ENCODE data around the gene RFWD3. TPM values are rescaled to one million over a fixed set of nuclear protein-coding genes. Genes with fewer than 3 reads are reported as not detected.
"Not testable (repeated sequence)": the region's sequence is repeated elsewhere in the genome, so short reads cannot be mapped to it uniquely, and the experiment has no call there.

RFWD3 gene
- total and polyA plus RNA-seq, 12 donors, result 1.8 to 10.2 (median 5.6) TPM

DNA sequence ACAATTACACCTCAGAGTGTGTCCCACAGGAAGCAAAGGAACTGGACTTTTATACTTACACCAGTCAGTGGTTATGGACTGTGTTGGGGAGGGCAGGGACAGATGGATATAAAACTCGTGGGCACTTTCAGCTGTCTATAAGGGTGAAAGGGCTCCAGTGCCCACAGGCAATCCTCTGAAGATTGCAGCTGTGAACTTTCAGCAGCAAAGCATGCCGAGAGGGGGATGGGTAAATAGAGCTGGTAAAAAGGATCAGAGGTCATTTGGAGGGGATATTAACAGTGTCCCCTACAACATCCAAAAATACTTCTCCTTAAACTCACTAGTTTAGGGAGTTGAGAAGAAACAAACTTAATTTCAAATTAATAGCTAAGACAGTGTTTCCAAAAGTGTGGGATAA, 13.3 kb upstream of the RFWD3 start:
- Histone ChIP-seq H3K4me3 (no peak overlapping the region), H3K9me3 (no peaks in the 10 kb centered on the region), H3K27ac (no peak overlapping the region), H3K27me3 (no peaks in the 10 kb centered on the region), H3K36me3 (peaks cover 0 to 100% (median 12%) of the 10 kb centered on the region in 9 donors), H3K4me1 (peaks cover 0 to 5% (median 0%) of the 10 kb centered on the region in 9 donors)
- 36 to 47% methylated on average over 2 of the region's 2 CpGs for WGBS, 2 donors
- intact Hi-C loops (cut with DNase I), result no loop called here
- TF ChIP-seq CTCF (IDR thresholded peaks at IDR 0.05), result no peak
- DNase-seq, result no peak
- no peak for ATAC-seq

DNA sequence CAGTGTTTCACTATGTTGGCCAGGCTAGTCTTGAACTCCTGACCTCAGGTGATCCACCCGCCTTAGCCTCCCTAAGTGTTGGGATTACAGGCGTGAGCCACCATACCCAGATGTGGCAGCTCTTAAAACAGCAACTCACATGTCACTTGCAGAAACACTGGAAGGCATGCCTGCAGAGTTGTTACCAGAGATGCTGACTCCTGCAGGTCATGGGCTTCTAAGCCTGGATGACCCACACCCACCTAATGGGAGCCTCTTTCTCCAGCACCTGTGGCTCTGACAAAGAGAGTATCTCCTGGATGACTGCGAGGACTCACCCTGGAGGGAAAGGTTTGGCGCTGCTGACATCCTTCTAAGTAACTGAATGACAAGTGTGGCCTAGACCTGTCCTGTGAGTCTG, 11.2 kb upstream of the RFWD3 start:
- no peak for TF ChIP-seq CTCF (IDR thresholded peaks at IDR 0.05)
- H3K27ac ChIP-seq, result no peak overlapping the region
- no peaks in the 10 kb centered on the region for H3K4me1 ChIP-seq
- no peak for ATAC-seq
- WGBS, 2 donors, result 95 to 97% methylated on average over 4 of the region's 4 CpGs
- no peak for DNase-seq
- no peaks in the 10 kb centered on the region for H3K27me3 ChIP-seq
- H3K36me3 ChIP-seq, result peaks cover 0 to 100% (median 12%) of the 10 kb centered on the region in 9 donors
- intact Hi-C loops (cut with DNase I), result no loop called here
- no peaks in the 10 kb centered on the region for H3K9me3 ChIP-seq
- H3K4me3 ChIP-seq, result no peak overlapping the region

DNA sequence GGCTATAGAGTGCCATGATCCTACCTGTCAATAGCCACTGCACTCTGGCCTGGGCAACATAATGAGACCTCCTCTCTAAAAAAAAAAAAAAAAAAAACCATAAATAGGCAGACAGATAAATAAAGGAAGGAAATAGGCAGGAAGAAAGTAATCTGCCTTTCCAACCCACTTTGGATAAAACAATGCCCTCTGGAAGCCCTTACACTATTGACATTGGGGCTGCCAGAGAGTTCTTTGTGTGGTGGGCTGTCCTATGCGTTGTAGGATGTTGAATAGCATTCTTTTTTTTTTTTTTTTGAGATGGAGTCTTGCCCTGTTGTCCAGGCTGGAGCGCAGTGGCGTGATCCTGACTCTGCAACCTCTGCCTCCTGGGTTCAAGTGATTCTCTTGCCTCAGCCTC, 7.2 kb upstream of the RFWD3 start:
- Histone ChIP-seq H3K4me1 (no peaks in the 10 kb centered on the region), H3K9me3 (no peaks in the 10 kb centered on the region), H3K27me3 (no peaks in the 10 kb centered on the region), H3K36me3 (peaks cover 0 to 77% (median 8%) of the 10 kb centered on the region in 9 donors), H3K4me3 (no peak overlapping the region), H3K27ac (no peak overlapping the region)
- no peak for ATAC-seq
- intact Hi-C loops (cut with DNase I), result no loop called here
- no peak for DNase-seq
- 76 to 79% methylated on average over 3 of the region's 3 CpGs for WGBS, 2 donors
- no peak for TF ChIP-seq CTCF (IDR thresholded peaks at IDR 0.05)

DNA sequence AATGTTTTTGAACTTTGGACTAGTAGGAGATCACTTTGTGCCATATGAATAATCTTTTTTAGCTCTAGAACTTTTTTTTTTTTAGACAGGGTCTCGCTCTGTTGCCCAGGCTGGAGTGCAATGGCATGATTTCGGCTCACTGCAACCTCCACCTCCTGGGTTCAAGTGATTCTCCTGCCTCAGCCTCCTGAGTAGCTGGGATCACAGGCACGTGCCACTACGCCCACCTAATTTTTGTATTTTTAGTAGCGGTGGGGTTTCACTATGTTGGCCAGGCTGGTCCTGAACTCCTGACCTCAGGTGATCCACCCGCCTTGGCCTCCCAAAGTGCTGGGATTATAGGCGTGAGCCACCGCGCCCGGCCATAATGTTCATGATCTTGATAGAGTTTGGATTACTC, 2.2 kb upstream of the RFWD3 start:
- intact Hi-C loops (cut with DNase I); H3K27ac ChIP-seq; DNase-seq; H3K4me3 ChIP-seq; H3K27me3 ChIP-seq; H3K9me3 ChIP-seq; ATAC-seq: not testable (repeated sequence)
- 98 to 99% methylated on average over 10 of the region's 10 CpGs for WGBS, 2 donors
- peaks cover 0 to 44% (median 7%) of the 10 kb centered on the region in 9 donors for H3K36me3 ChIP-seq
- H3K4me1 ChIP-seq, result peaks cover 0 to 20% (median 12%) of the 10 kb centered on the region in 9 donors

DNA sequence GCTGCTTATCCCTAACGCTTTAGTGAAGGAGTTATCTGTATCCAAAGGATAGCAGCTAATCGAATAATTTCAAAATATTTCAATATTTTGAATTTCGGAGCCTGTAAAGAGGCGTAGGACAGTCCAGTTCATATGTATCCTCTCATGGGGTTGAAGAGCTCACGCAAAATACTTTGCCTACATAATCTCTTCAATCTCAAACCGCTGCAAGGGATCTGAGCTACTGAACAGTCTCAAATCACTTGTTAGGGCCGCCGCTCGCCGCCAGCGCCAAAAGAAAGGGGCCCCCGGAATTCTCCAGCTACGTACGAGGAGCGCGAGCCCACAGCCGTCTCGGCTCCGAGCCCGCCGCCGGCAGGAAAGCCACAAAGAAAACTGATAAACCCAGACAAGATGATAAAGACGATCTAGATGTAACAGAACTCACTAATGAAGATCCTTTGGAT, 601 bp upstream of the RFWD3 start:
- no peaks in the 10 kb centered on the region for H3K9me3 ChIP-seq
- peak overlapping the region in 7 of 10 donors; percentile 33 to 73 (median 56) for H3K27ac ChIP-seq
- H3K4me3 ChIP-seq, result peak overlapping the region; percentile 26 to 99 (median 85)
- no peak for TF ChIP-seq CTCF (IDR thresholded peaks at IDR 0.05)
- H3K27me3 ChIP-seq, result no peaks in the 10 kb centered on the region
- H3K36me3 ChIP-seq, result peaks cover 0 to 44% (median 12%) of the 10 kb centered on the region in 9 donors
- intact Hi-C loops (cut with DNase I), result no loop called here
- ATAC-seq (peak in 6 of 8 donors; percentile 10 to 37 (median 20)), DNase-seq (peak; percentile 13 to 31)
- WGBS, 2 donors, result 0 to 1% methylated on average over 23 of the region's 23 CpGs
- H3K4me1 ChIP-seq, result peaks cover 0 to 20% (median 12%) of the 10 kb centered on the region in 9 donors

All from heart right ventricle (tissue), 16 donors.